Esophagus muscularis mucosa (tissue), 4 donors: ENCODE measurements around the gene SLC8A1. TPM values are rescaled to one million over a fixed set of nuclear protein-coding genes. Genes with fewer than 3 reads are reported as not detected.

Experiments
- DNase-seq: peaks from one replicate; pipeline ENCODE4 v3.0.0-alpha.2; 2017; ENCODE audit errors: extremely low spot score
- H3K27ac ChIP-seq, 4 donors: fragments of 200-600 bp; sonication (generic); replicated peaks in 1 of 4; 1 replicate in 3 of 4; 2 replicates in 1 of 4; pipeline ENCODE4 v1.5.1; 2016 to 2019; ENCODE audit warnings: mild to moderate bottlenecking in 1 of 4
- H3K27me3 ChIP-seq, 4 donors: fragments of 200-600 bp; sonication (generic); one replicate each; pipeline versions ENCODE4 v1.5.1 to v1.6.0; 2016 to 2019
- H3K36me3 ChIP-seq, 4 donors: fragments of 200-600 bp; sonication (generic); one replicate each; pipeline ENCODE4 v1.5.1; 2016 to 2019
- H3K4me1 ChIP-seq, 4 donors: fragments of 200-600 bp; sonication (generic); one replicate each; pipeline ENCODE4 v1.5.1; 2016 to 2019
- H3K4me3 ChIP-seq, 4 donors: fragments of 200-600 bp; sonication (generic); 1 replicate in 2 of 4; 2 replicates in 2 of 4; pipeline ENCODE4 v1.5.1; 2016 to 2019; ENCODE audit warnings: mild to moderate bottlenecking in 4 of 4, moderate library complexity in 1 of 4
- H3K9me3 ChIP-seq, 4 donors: fragments of 200-600 bp; sonication (generic); 1 replicate in 3 of 4; 2 replicates in 1 of 4; pipeline ENCODE4 v1.5.1; 2016 to 2019
- EP300 ChIP-seq: sonication (generic); formaldehyde crosslinking; IDR thresholded peaks from one replicate; pipeline ENCODE4 v1.6.1; 2017; ENCODE audit warnings: antibody characterized with exemption
- POLR2A ChIP-seq: fragments of 450-650 bp; IDR thresholded peaks from one replicate; pipeline ENCODE4 v1.6.1; 2017; ENCODE audit warnings: antibody characterized with exemption, moderate library complexity, mild to moderate bottlenecking, low read depth
- POLR2AphosphoS5 ChIP-seq, 2 donors: sonication (generic); formaldehyde crosslinking; IDR thresholded peaks; one replicate each; pipeline ENCODE4 v1.6.1; 2017; ENCODE audit warnings: antibody characterized with exemption in 2 of 2
- WGBS: methylation state at CpG from one replicate; pipeline ENCODE4 v1.1.5; 2018; 5-methylcytosine and 5-hydroxymethylcytosine counted together
- intact Hi-C: fragments of 100-400 bp; cut with DNase I; formaldehyde crosslinking; loops from one replicate; pipeline ENCODE4 v1.15.1; 2023
- total RNA-seq, 4 donors: library from RNA; depleted of rRNA; stranded (reverse); fragments of >200 nt; gene quantifications; one replicate each; pipeline versions ENCODE4 v1.1.0 to v1.2.1, GENCODE V29; 2016
- TF ChIP-seq, protein P1 (sequence below), 3 experiments: fragments of 200-600 bp in 2 of 3; fragments of 450-650 bp in 1 of 3; sonication (generic) in 2 of 3; IDR thresholded peaks; one replicate each; pipeline ENCODE4 v1.5.1; 2017 to 2019; ENCODE audit warnings: antibody characterized with exemption in 3 of 3, mild to moderate bottlenecking in 2 of 3, moderate library complexity in 1 of 3

Gene SLC8A1
- total RNA-seq, 4 donors from 2014 or later, result 105 to 166 (median 157) TPM

DNA sequence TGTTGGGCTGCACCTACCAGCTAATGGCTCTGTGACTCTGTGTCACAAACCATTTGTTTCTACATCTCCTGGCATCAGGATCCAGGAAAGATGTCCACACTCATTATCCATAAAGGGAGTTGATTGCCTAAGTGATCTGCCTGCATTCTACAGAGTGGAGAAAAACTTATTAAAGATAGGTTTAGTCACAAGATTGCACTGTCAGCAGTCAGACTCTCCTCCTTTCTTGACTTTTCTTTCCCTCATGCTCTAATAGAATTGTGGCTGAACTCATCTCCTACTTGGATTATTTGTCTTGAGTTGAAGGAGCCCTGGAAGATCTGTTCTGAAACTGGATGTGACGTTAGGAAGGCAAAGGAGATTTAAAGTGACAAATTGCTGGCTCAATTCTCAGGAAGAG lies 152.7 kb downstream of the SLC8A1 start:
- no peaks in the 10 kb centered on the region for H3K27me3 ChIP-seq
- H3K36me3 ChIP-seq, result no peaks in the 10 kb centered on the region
- H3K4me1 ChIP-seq, result peaks cover 0 to 11% (median 7%) of the 10 kb centered on the region in 4 donors
- no peaks in the 10 kb centered on the region for H3K9me3 ChIP-seq
- no peak overlapping the region for H3K4me3 ChIP-seq
- no peak overlapping the region for H3K27ac ChIP-seq
- TF ChIP-seq, protein P1, sequence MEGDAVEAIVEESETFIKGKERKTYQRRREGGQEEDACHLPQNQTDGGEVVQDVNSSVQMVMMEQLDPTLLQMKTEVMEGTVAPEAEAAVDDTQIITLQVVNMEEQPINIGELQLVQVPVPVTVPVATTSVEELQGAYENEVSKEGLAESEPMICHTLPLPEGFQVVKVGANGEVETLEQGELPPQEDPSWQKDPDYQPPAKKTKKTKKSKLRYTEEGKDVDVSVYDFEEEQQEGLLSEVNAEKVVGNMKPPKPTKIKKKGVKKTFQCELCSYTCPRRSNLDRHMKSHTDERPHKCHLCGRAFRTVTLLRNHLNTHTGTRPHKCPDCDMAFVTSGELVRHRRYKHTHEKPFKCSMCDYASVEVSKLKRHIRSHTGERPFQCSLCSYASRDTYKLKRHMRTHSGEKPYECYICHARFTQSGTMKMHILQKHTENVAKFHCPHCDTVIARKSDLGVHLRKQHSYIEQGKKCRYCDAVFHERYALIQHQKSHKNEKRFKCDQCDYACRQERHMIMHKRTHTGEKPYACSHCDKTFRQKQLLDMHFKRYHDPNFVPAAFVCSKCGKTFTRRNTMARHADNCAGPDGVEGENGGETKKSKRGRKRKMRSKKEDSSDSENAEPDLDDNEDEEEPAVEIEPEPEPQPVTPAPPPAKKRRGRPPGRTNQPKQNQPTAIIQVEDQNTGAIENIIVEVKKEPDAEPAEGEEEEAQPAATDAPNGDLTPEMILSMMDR (IDR thresholded peaks at IDR 0.05), result no peak
- TF ChIP-seq POLR2A, result no peak
- no peak for TF ChIP-seq EP300
- TF ChIP-seq POLR2AphosphoS5 (IDR thresholded peaks at IDR 0.05), result no peak
- intact Hi-C loops, result no loop called here
- no peak for DNase-seq
- 73% methylated on average over 1 of the region's 1 CpG for WGBS

GRCh38 chr2:40298026-40298425 lies 153.9 kb downstream of the SLC8A1 start:
- no peaks in the 10 kb centered on the region for H3K9me3 ChIP-seq
- no peaks in the 10 kb centered on the region for H3K36me3 ChIP-seq
- peaks cover 0 to 5% (median 2%) of the 10 kb centered on the region in 4 donors for H3K4me1 ChIP-seq
- no peak for DNase-seq
- no peaks in the 10 kb centered on the region for H3K27me3 ChIP-seq
- intact Hi-C loops, result no loop called here
- 99% methylated on average over 3 of the region's 3 CpGs for WGBS
- TF ChIP-seq POLR2A, result no peak
- TF ChIP-seq, protein P1 (IDR thresholded peaks at IDR 0.05), result no peak
- TF ChIP-seq EP300, result no peak
- TF ChIP-seq POLR2AphosphoS5 (IDR thresholded peaks at IDR 0.05), result no peak
- no peak overlapping the region for H3K27ac ChIP-seq
- H3K4me3 ChIP-seq, result no peak overlapping the region

DNA sequence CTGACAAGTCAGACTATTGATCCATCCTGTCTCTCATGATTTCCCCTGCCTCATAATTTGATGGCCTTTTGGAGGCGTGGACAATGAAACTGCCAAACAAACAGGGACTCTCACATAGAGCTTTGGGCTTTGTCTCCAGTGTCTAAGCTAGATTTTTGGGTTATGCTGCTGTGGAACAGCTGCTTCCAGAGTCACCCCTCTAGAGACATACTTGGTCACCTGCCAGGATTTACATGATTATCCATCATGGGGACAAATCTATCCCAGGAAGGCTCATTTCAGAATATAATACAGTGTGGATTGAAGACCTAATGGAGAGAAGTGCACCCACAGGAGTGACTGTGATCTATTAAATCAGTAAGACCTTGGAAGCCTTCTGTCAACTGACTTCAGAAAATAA lies 159.6 kb downstream of the SLC8A1 start:
- intact Hi-C loops, result no loop called here
- 100% methylated on average over 1 of the region's 1 CpG for WGBS
- no peaks in the 10 kb centered on the region for H3K36me3 ChIP-seq

DNA sequence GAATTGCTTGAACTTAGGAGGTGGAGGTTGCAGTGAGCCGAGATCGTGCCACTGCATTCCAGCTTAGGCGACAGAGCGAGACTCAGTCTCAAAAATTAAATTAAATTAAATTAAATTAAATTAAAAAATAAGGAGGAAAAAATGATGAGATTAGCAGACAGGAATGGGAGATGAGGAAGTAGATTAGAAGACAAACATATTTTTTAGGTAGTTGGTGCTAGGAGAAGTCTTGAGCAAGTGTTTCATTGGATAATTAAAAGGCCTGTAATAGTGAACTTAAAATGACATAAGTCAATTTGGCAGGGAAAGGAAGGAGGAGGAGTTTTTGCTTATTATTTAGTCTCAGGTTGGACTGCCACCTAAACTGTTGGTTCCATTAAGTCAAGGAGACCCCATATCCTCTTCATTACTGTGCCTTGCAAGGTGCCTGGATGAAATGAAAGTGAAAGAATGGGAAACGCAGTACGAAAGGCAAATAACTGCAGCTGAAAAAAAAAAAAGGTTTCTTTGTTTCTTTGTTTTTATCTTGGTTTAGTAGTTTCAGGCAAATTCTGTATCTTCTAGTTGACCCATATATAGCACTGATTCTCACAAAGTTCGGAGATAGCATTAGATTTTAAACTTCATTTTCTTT lies 162.0 kb downstream of the SLC8A1 start:
- Histone ChIP-seq H3K4me3 (no peak overlapping the region), H3K27ac (no peak overlapping the region), H3K4me1 (peaks cover 9 to 38% (median 32%) of the 10 kb centered on the region in 4 donors), H3K27me3 (no peaks in the 10 kb centered on the region), H3K9me3 (no peaks in the 10 kb centered on the region), H3K36me3 (no peaks in the 10 kb centered on the region)
- TF ChIP-seq POLR2AphosphoS5 (IDR thresholded peaks at IDR 0.05) (no peak), POLR2A (no peak)
- TF ChIP-seq, protein P1 (IDR thresholded peaks at IDR 0.05), result no peak
- intact Hi-C loops, result no loop called here
- DNase-seq, result no peak
- 92% methylated on average over 7 of the region's 7 CpGs for WGBS

More for the DNA sequence above, 159.6 kb downstream of the SLC8A1 start:
- peaks cover 7 to 14% (median 10%) of the 10 kb centered on the region in 4 donors for H3K4me1 ChIP-seq
- H3K27ac ChIP-seq, result no peak overlapping the region
- no peaks in the 10 kb centered on the region for H3K9me3 ChIP-seq
- TF ChIP-seq, protein P1 (IDR thresholded peaks at IDR 0.05), result no peak
- TF ChIP-seq EP300 (no peak), POLR2A (no peak), POLR2AphosphoS5 (IDR thresholded peaks at IDR 0.05) (no peak)
- H3K27me3 ChIP-seq, result no peaks in the 10 kb centered on the region
- H3K4me3 ChIP-seq, result no peak overlapping the region
- DNase-seq, result no peak

GRCh38 chr2:40287773-40288172 lies 164.1 kb downstream of the SLC8A1 start:
- no peaks in the 10 kb centered on the region for H3K27me3 ChIP-seq
- intact Hi-C loops, result no loop called here
- H3K4me3 ChIP-seq, result no peak overlapping the region
- no peak for DNase-seq
- peaks cover 19 to 52% (median 48%) of the 10 kb centered on the region in 4 donors for H3K4me1 ChIP-seq
- H3K9me3 ChIP-seq, result no peaks in the 10 kb centered on the region
- no peaks in the 10 kb centered on the region for H3K36me3 ChIP-seq
- H3K27ac ChIP-seq, result no peak overlapping the region
- WGBS, result 70% methylated on average over 3 of the region's 3 CpGs
- TF ChIP-seq, protein P1 (IDR thresholded peaks at IDR 0.05), result no peak
- TF ChIP-seq POLR2AphosphoS5 (IDR thresholded peaks at IDR 0.05), result no peak
- TF ChIP-seq POLR2A, result no peak
- no peak for TF ChIP-seq EP300
